NB4 (cell line): ENCODE data around the gene C2orf78.

Source experiments
- POLR2A ChIP-seq: IDR thresholded peaks from 2 replicates; pipeline ENCODE4 v1.6.1; 2011; ENCODE audit warnings: mild to moderate bottlenecking; ENCODE audit not compliant: insufficient read length; ENCODE audit errors: extremely low read depth
- TF ChIP-seq, protein P1 (sequence below): IDR thresholded peaks from one replicate; pipeline ENCODE4 v1.5.1; 2012; ENCODE audit warnings: low read depth, low read length

DNA sequence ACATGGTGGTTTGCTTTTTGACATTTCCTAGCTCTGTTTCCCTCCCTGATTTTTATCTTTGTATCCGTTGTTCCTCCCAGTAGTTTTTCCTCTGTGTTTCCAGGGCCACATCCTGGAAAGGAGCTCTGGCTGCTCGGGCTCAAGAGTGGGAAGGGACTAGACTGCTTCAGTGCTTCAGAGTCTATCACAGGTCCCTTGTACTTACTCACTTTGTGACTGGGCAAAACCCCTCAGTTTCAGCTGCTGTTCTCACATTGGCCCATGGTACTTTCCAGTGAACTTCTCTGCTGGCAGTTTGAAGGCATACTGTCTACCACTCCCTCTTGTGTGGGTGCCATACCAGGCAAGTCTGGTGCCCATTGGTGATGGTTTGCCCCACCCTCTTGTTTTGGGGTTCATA lies 37.2 kb downstream of the C2orf78 start:
- TF ChIP-seq, protein P1, sequence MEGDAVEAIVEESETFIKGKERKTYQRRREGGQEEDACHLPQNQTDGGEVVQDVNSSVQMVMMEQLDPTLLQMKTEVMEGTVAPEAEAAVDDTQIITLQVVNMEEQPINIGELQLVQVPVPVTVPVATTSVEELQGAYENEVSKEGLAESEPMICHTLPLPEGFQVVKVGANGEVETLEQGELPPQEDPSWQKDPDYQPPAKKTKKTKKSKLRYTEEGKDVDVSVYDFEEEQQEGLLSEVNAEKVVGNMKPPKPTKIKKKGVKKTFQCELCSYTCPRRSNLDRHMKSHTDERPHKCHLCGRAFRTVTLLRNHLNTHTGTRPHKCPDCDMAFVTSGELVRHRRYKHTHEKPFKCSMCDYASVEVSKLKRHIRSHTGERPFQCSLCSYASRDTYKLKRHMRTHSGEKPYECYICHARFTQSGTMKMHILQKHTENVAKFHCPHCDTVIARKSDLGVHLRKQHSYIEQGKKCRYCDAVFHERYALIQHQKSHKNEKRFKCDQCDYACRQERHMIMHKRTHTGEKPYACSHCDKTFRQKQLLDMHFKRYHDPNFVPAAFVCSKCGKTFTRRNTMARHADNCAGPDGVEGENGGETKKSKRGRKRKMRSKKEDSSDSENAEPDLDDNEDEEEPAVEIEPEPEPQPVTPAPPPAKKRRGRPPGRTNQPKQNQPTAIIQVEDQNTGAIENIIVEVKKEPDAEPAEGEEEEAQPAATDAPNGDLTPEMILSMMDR, result no peak
- no peak for TF ChIP-seq POLR2A
